H1 (cell line): Measurements from ENCODE around the gene SLC30A3. TPM values are rescaled to one million over a fixed set of nuclear protein-coding genes. Genes with fewer than 3 reads are reported as not detected.
A peak's percentile ranks its signal among the peaks of the same experiment; 100 is the strongest.

Experiments
- CTCF ChIA-PET: fragments of 300-600 bp; sonication (Branson Sonifier 250); formaldehyde crosslinking; loops from one replicate; lab custom pipeline; 2021; ENCODE audit not compliant: partially characterized antibody; lab: Charles Lee
- POLR2A ChIA-PET: fragments of 300-600 bp; sonication (Branson Sonifier 250); formaldehyde crosslinking; loops from one replicate; lab custom pipeline; 2021; ENCODE audit warnings: inconsistent platforms; ENCODE audit not compliant: partially characterized antibody; lab: Charles Lee
- DNase-seq, 2 experiments: peaks; one replicate each; pipeline versions ENCODE4 v3.0.0 to v3.0.0-alpha.2; 2010 to 2022; ENCODE audit warnings: low spot score in 2 of 2, low read depth in 1 of 2, mixed read lengths in 1 of 2
- FAIRE-seq: peaks from 2 replicates; lab custom pipeline; 2011; peaks lifted over from hg19 to GRCh38; lab: Jason Lieb, UNC
- H2AFZ ChIP-seq: 2 replicates; pipeline ENCODE4 v1.8.1; 2012; ENCODE audit warnings: low read length, inconsistent platforms
- H2AK5ac ChIP-seq: 2 replicates; pipeline ENCODE4 v1.6.1; 2013; ENCODE audit warnings: low read depth, low read length
- H2BK120ac ChIP-seq: replicated peaks from 2 replicates; pipeline ENCODE3; 2013; ENCODE audit warnings: low read depth, low read length, inconsistent platforms
- H2BK12ac ChIP-seq: 2 replicates; pipeline ENCODE4 v1.6.1; 2013; ENCODE audit warnings: low read depth, low read length
- H2BK15ac ChIP-seq: 2 replicates; pipeline ENCODE4 v1.6.1; 2013; ENCODE audit warnings: low read length
- H2BK20ac ChIP-seq: 2 replicates; pipeline ENCODE4 v1.6.1; 2013; ENCODE audit warnings: low read length
- H2BK5ac ChIP-seq: 2 replicates; pipeline ENCODE4 v1.6.1; 2013; ENCODE audit warnings: low read depth, low read length
- H3K14ac ChIP-seq: 2 replicates; pipeline ENCODE4 v1.6.1; 2013; ENCODE audit warnings: inconsistent platforms; ENCODE audit not compliant: insufficient read length
- H3K18ac ChIP-seq: 2 replicates; pipeline ENCODE4 v1.6.1; 2013; ENCODE audit warnings: low read length; ENCODE audit errors: extremely low read depth
- H3K23ac ChIP-seq: 2 replicates; pipeline ENCODE4 v1.6.1; 2013; ENCODE audit warnings: inconsistent platforms; ENCODE audit not compliant: insufficient read length
- H3K23me2 ChIP-seq: 2 replicates; pipeline ENCODE4 v1.6.1; 2013; ENCODE audit warnings: low read depth, low read length
- H3K27ac ChIP-seq: 2 replicates; pipeline ENCODE4 v1.6.1; 2011; ENCODE audit warnings: low read depth, low read length, inconsistent platforms
- H3K27me3 ChIP-seq, 4 experiments: replicated peaks in 1 of 4; 1 replicate in 1 of 4; 2 replicates in 3 of 4; pipeline versions ENCODE4 v1.6.1 to v1.8.1; 2011 to 2013; ENCODE audit warnings: low read length in 3 of 4, mild to moderate bottlenecking in 3 of 4, inconsistent platforms in 2 of 4, mixed read lengths in 2 of 4, moderate library complexity in 1 of 4; ENCODE audit not compliant: control insufficient read depth in 3 of 4, insufficient read depth in 3 of 4; ENCODE audit errors: extremely low read depth in 1 of 4
- H3K36me3 ChIP-seq, 4 experiments: 2 replicates each; pipeline versions ENCODE4 v1.6.1 to v1.8.1; 2011 to 2013; ENCODE audit warnings: mild to moderate bottlenecking in 4 of 4, low read length in 3 of 4, moderate library complexity in 2 of 4, control low read depth in 1 of 4, inconsistent platforms in 1 of 4; ENCODE audit not compliant: insufficient read depth in 4 of 4, control insufficient read depth in 2 of 4
- H3K4ac ChIP-seq: replicated peaks from 2 replicates; pipeline ENCODE3; 2013; ENCODE audit warnings: low read length, low read depth, mixed read lengths, inconsistent platforms; ENCODE audit not compliant: insufficient read length
- H3K4me1 ChIP-seq, 4 experiments: replicated peaks in 1 of 4; 1 replicate in 1 of 4; 2 replicates in 3 of 4; pipeline versions ENCODE4 v1.6.1 to v1.8.1; 2011 to 2013; ENCODE audit warnings: low read length in 3 of 4, inconsistent platforms in 2 of 4, mixed read lengths in 1 of 4; ENCODE audit not compliant: insufficient read depth in 4 of 4, control insufficient read depth in 3 of 4
- H3K4me2 ChIP-seq, 2 experiments: 2 replicates each; pipeline versions ENCODE4 v1.6.1 to v1.8.1; 2011 to 2013; ENCODE audit warnings: low read depth in 2 of 2, low read length in 2 of 2, control low read depth in 1 of 2, inconsistent platforms in 1 of 2, mild to moderate bottlenecking in 1 of 2; ENCODE audit not compliant: insufficient read depth in 1 of 2
- H3K4me3 ChIP-seq, 4 experiments: fragments of 200-600, 300-600 bp in 1 of 4; sonication (generic), shearing (Covaris generic), sonication (Bioruptor Twin) in 1 of 4; 2 replicates each; pipeline versions ENCODE4 v1.5.1 to v1.8.1; 2011 to 2016; ENCODE audit warnings: low read length in 4 of 4, low read depth in 3 of 4, control low read depth in 2 of 4, inconsistent platforms in 2 of 4, mild to moderate bottlenecking in 2 of 4, mixed read lengths in 1 of 4, moderate library complexity in 1 of 4; ENCODE audit not compliant: insufficient read depth in 2 of 4; ENCODE audit errors: extremely low read depth in 1 of 4
- H3K56ac ChIP-seq: replicated peaks from 2 replicates; pipeline ENCODE3; 2013; ENCODE audit warnings: low read depth, mild to moderate bottlenecking, mixed read lengths, low read length, inconsistent platforms; ENCODE audit not compliant: insufficient read length
- H3K79me1 ChIP-seq: 2 replicates; pipeline ENCODE4 v1.6.1; 2013; ENCODE audit warnings: low read depth, low read length, control low read depth
- H3K79me2 ChIP-seq, 2 experiments: 2 replicates each; pipeline versions ENCODE4 v1.6.1 to v1.8.1; 2012 to 2013; ENCODE audit warnings: low read length in 2 of 2, mild to moderate bottlenecking in 2 of 2, inconsistent platforms in 1 of 2; ENCODE audit not compliant: insufficient read depth in 2 of 2, control insufficient read depth in 1 of 2
- H3K9ac ChIP-seq, 4 experiments: replicated peaks in 1 of 4; 1 replicate in 1 of 4; 2 replicates in 3 of 4; pipeline versions ENCODE4 v1.6.1 to v1.8.1; 2011 to 2013; ENCODE audit warnings: low read depth in 3 of 4, low read length in 3 of 4, control low read depth in 2 of 4, mild to moderate bottlenecking in 2 of 4, moderate library complexity in 2 of 4, inconsistent platforms in 1 of 4; ENCODE audit errors: extremely low read depth in 1 of 4
- H3K9me3 ChIP-seq, 2 experiments: 2 replicates each; pipeline versions ENCODE4 v1.6.1 to v1.8.1; 2012 to 2013; ENCODE audit warnings: mild to moderate bottlenecking in 2 of 2, moderate library complexity in 2 of 2, control low read depth in 1 of 2, inconsistent platforms in 1 of 2, low read depth in 1 of 2, low read length in 1 of 2, mixed read lengths in 1 of 2; ENCODE audit not compliant: insufficient read depth in 2 of 2
- H4K20me1 ChIP-seq, 2 experiments: replicated peaks in 1 of 2; 2 replicates each; pipeline versions ENCODE3 to v1.8.1; 2011 to 2013; ENCODE audit warnings: inconsistent platforms in 2 of 2, low read length in 2 of 2, mild to moderate bottlenecking in 1 of 2; ENCODE audit not compliant: insufficient read depth in 2 of 2, control insufficient read depth in 1 of 2
- H4K5ac ChIP-seq: 2 replicates; pipeline ENCODE4 v1.6.1; 2013; ENCODE audit warnings: low read length, low read depth, mixed read lengths, inconsistent platforms; ENCODE audit not compliant: insufficient read length
- H4K8ac ChIP-seq: 2 replicates; pipeline ENCODE4 v1.8.0; 2013; ENCODE audit warnings: mild to moderate bottlenecking, moderate library complexity, low read length, inconsistent platforms; ENCODE audit not compliant: insufficient read depth; ENCODE audit errors: extremely low read depth
- H4K91ac ChIP-seq: replicated peaks from 2 replicates; pipeline ENCODE3; 2013; ENCODE audit warnings: low read length, mixed read lengths, inconsistent platforms; ENCODE audit not compliant: insufficient read length
- CTCF ChIP-seq, 3 experiments: IDR thresholded peaks; 1 replicate in 2 of 3; 2 replicates in 1 of 3; pipeline versions ENCODE4 v1.5.1 to v1.6.1; 2011; ENCODE audit warnings: low read length in 3 of 3, mild to moderate bottlenecking in 3 of 3, inconsistent platforms in 2 of 3, low read depth in 1 of 3, moderate library complexity in 1 of 3; ENCODE audit not compliant: insufficient read depth in 1 of 3; ENCODE audit errors: control extremely low read depth in 1 of 3
- POLR2A ChIP-seq, 2 experiments: IDR thresholded peaks; 1 replicate in 1 of 2; 2 replicates in 1 of 2; pipeline ENCODE4 v1.6.1; 2011; ENCODE audit warnings: low read depth in 2 of 2, low read length in 2 of 2, mild to moderate bottlenecking in 2 of 2; ENCODE audit errors: control extremely low read depth in 1 of 2
- POLR2AphosphoS5 ChIP-seq: IDR thresholded peaks from 2 replicates; pipeline ENCODE4 v1.6.1; 2011; ENCODE audit warnings: low read depth, low read length
- WGBS, 2 experiments: shearing (Covaris generic) in 1 of 2; methylation state at CpG; one replicate each; pipeline versions ENCODE4 v1.1.6 to v1.1.7; 2013 to 2015; ENCODE audit warnings: low lambda C conversion rate in 2 of 2, mixed read lengths in 2 of 2, inconsistent platforms in 1 of 2, low coverage in 1 of 2, missing lambda C conversion rate in 1 of 2; ENCODE audit not compliant: insufficient replicate concordance in 2 of 2, insufficient coverage in 1 of 2, insufficient read length in 1 of 2; ENCODE audit errors: extremely low coverage in 1 of 2, missing lambda C conversion rate in 1 of 2; 5-methylcytosine and 5-hydroxymethylcytosine counted together
- polyA plus RNA-seq, 7 experiments: library from polyadenylated mRNA; depleted of rRNA in 3 of 7; stranded (reverse) in 5 of 7; unstranded in 2 of 7; fragments of >200 nt in 5 of 7; fragments of 200-250 nt in 2 of 7; gene quantifications; 1 replicate in 5 of 7; 2 replicates in 1 of 7; 4 replicates in 1 of 7; pipeline versions ENCODE4 v1.2.1 to v1.2.3, GENCODE V29; 2011 to 2013; ENCODE audit warnings: missing spikeins in 2 of 7, mixed read lengths in 2 of 7
- total RNA-seq: library from RNA; stranded (reverse); fragmentation: NEBNext Ultra II Directional; extraction: Animal tissue kit (Norgen Biotek cat#: 25700); gene quantifications from 2 replicates; pipeline ENCODE4 v1.2.1, GENCODE V29; 2021

The SLC30A3 gene
- total and polyA plus RNA-seq, 2 of the 8 experiments (the other 6 are each of a cell fraction or from before 2014, with no cell fraction given): 15.2 to 30.7 TPM

- Histone ChIP-seq H3K56ac (no peak overlapping the region), H3K23me2 (no peaks in the 10 kb centered on the region; the same call in 1 of the 2 replicates), H2BK12ac (peak overlapping the region; percentile 20; the same call in 1 of the 2 replicates), H4K20me1 (no peaks in the 10 kb centered on the region), H3K23ac (no peak overlapping the region), H3K9me3 (no peaks in the 10 kb centered on the region), H3K36me3 (peaks cover 3 to 4% (median 3%) of the 10 kb centered on the region in 4 experiments; a peak in 6 of 8 replicates), H2BK15ac (0 out of 2 replicates have a peak overlapping the region, but pooled peaks have one; percentile 53), H3K27ac (no peak overlapping the region), H3K9ac (no peak overlapping the region), H3K4ac (no peak overlapping the region), H2BK20ac (no peak overlapping the region), H3K27me3 (peaks cover 0 to 6% (median 2%) of the 10 kb centered on the region in 4 experiments; a peak in 5 of 7 replicates), H3K79me2 (no peaks in the 10 kb centered on the region), H3K18ac (no peak overlapping the region), H4K91ac (no peak overlapping the region), H2AFZ (no peak overlapping the region), H3K4me3 (no peak overlapping the region), H4K8ac (no peak overlapping the region), H3K4me2 (no peak overlapping the region), H3K14ac (no peak overlapping the region), H4K5ac (no peak overlapping the region), H3K4me1 (peaks cover 2 to 11% (median 6%) of the 10 kb centered on the region in 4 experiments), H2AK5ac (no peak overlapping the region), H2BK5ac (no peak overlapping the region), H2BK120ac (no peak overlapping the region), H3K79me1 (no peaks in the 10 kb centered on the region)
- 89% methylated on average over 12 of the region's 12 CpGs; no CpG with 5 or more reads in 1 of the 2 experiments for WGBS, 2 experiments
- FAIRE-seq (no peak), DNase-seq (no peak)
- POLR2A ChIA-PET: interaction anchor here (0.6 to 32.6 kb wide), 22 partner anchors 8 to 200 kb away, joined by 3 to 835 read pairs (median 9); partner anchors contain the start of genes ATRAID, CAD, DNAJC5G and GTF3C2
- CTCF ChIA-PET: interaction anchor here (0.6 to 8.3 kb wide), 21 partner anchors 9 to 1879 kb away, joined by 3 to 180 read pairs (median 3); partner anchors contain the start of genes DNAJC5G, TRIM54 and UCN
- TF ChIP-seq POLR2A (IDR thresholded peaks at IDR 0.05; ENCODE audit: control extremely low read depth in 1 of 2, low read depth in 2 of 2, low read length in 2 of 2) (peak in 1 of 2 experiments; percentile 21; a peak in 1 of 3 replicates), POLR2AphosphoS5 (peak; percentile 60; the same call in 1 of the 2 replicates), CTCF (IDR thresholded peaks at IDR 0.05; ENCODE audit: control extremely low read depth in 1 of 3, insufficient read depth in 1 of 3, low read depth in 1 of 3, low read length in 3 of 3) (no peak)
Observed at GRCh38 chr2:27249159-27249890, 13.5 kb downstream of the SLC30A3 start.
